Testis (tissue), 3 donors: ENCODE results near the gene ARHGAP40. TPM values are rescaled to one million over a fixed set of nuclear protein-coding genes. Genes with fewer than 3 reads are reported as not detected.

Experiments used
- DNase-seq: peaks from one replicate; pipeline ENCODE4 v3.0.0-alpha.2; 2019
- H3K27ac ChIP-seq, 2 donors: fragments of 200-600 bp; sonication (generic); one replicate each; pipeline ENCODE4 v1.5.1; 2019
- H3K27me3 ChIP-seq: fragments of 200-600 bp; sonication (generic); one replicate; pipeline ENCODE4 v1.5.1; 2019
- H3K36me3 ChIP-seq: fragments of 200-600 bp; sonication (generic); one replicate; pipeline ENCODE4 v1.5.1; 2017; ENCODE audit warnings: low read depth; ENCODE audit errors: missing control alignments
- H3K4me1 ChIP-seq: fragments of 200-600 bp; sonication (generic); one replicate; pipeline ENCODE4 v1.5.1; 2019
- H3K4me3 ChIP-seq, 2 donors: fragments of 200-600 bp; sonication (generic); one replicate each; pipeline ENCODE4 v1.5.1; 2017 to 2019
- H3K9me3 ChIP-seq: fragments of 200-600 bp; sonication (generic); one replicate; pipeline ENCODE4 v1.5.1; 2017
- CTCF ChIP-seq, 3 experiments: fragments of 450-650 bp in 2 of 3; fragments of 200-600 bp in 1 of 3; sonication (generic) in 1 of 3; IDR thresholded peaks; one replicate each; pipeline ENCODE4 v1.5.1; 2016 to 2019; ENCODE audit warnings: antibody characterized with exemption in 3 of 3, mild to moderate bottlenecking in 2 of 3, moderate library complexity in 1 of 3
- POLR2A ChIP-seq: fragments of 450-650 bp; IDR thresholded peaks from one replicate; pipeline ENCODE4 v1.6.1; 2017; ENCODE audit warnings: antibody characterized with exemption, mild to moderate bottlenecking, moderate library complexity
- WGBS, 2 donors: methylation state at CpG; one replicate each; pipeline ENCODE4 v1.1.5; 2018; 5-methylcytosine and 5-hydroxymethylcytosine counted together
- intact Hi-C: fragments of 100-400 bp; cut with DNase I; formaldehyde crosslinking; loops from one replicate; pipeline ENCODE4 v1.15.1; 2023; ENCODE audit warnings: low total_unique reads
- polyA plus RNA-seq: library from polyadenylated mRNA; stranded (reverse); fragments of 350-450 nt; fragmentation: Illumina TruSeq; extraction: RNeasy Lipid Tissue Mini Kit (QIAGEN cat#74804); gene quantifications from one replicate; pipeline ENCODE4 v1.2.3, GENCODE V29; 2014; ENCODE audit warnings: low read depth, low replicate concordance; ENCODE audit not compliant: insufficient read depth
- total RNA-seq, 2 donors: library from RNA; depleted of rRNA; stranded (reverse); fragments of >200 nt; gene quantifications; one replicate each; pipeline ENCODE4 v1.2.3, GENCODE V29; 2016

Gene ARHGAP40
- total and polyA plus RNA-seq, 3 donors from 2014 or later: 1.5 to 3.2 (median 1.5) TPM

GRCh38 chr20:38629979-38630378 lies 28.4 kb downstream of the ARHGAP40 start:
- H3K9me3 ChIP-seq: no peaks in the 10 kb centered on the region
- TF ChIP-seq CTCF (IDR thresholded peaks at IDR 0.05) (no peak), POLR2A (no peak)
- no peak overlapping the region for H3K27ac ChIP-seq
- intact Hi-C loops: no loop called here
- H3K4me1 ChIP-seq: no peaks in the 10 kb centered on the region
- no peaks in the 10 kb centered on the region for H3K27me3 ChIP-seq
- no peaks in the 10 kb centered on the region for H3K36me3 ChIP-seq
- DNase-seq: no peak
- WGBS, 2 donors: 81 to 92% methylated on average over 1 of the region's 1 CpG
- H3K4me3 ChIP-seq: no peak overlapping the region

GRCh38 chr20:38630727-38631126 lies 29.1 kb downstream of the ARHGAP40 start:
- TF ChIP-seq POLR2A (no peak), CTCF (IDR thresholded peaks at IDR 0.05) (no peak)
- no peak for DNase-seq
- no peak overlapping the region for H3K27ac ChIP-seq
- intact Hi-C loops: no loop called here
- H3K4me3 ChIP-seq: no peak overlapping the region
- no peaks in the 10 kb centered on the region for H3K36me3 ChIP-seq
- no peaks in the 10 kb centered on the region for H3K4me1 ChIP-seq
- 84 to 88% methylated on average over 6 of the region's 6 CpGs for WGBS, 2 donors
- no peaks in the 10 kb centered on the region for H3K27me3 ChIP-seq
- H3K9me3 ChIP-seq: no peaks in the 10 kb centered on the region

- no peak for TF ChIP-seq POLR2A
- TF ChIP-seq CTCF (IDR thresholded peaks at IDR 0.05): no peak
- Histone ChIP-seq H3K36me3 (no peaks in the 10 kb centered on the region), H3K4me3 (no peak overlapping the region), H3K27me3 (no peaks in the 10 kb centered on the region), H3K4me1 (no peaks in the 10 kb centered on the region), H3K9me3 (no peaks in the 10 kb centered on the region), H3K27ac (no peak overlapping the region)
- intact Hi-C loops: no loop called here
- 51 to 57% methylated on average over 5 of the region's 5 CpGs for WGBS, 2 donors
- no peak for DNase-seq
Observed at GRCh38 chr20:38631155-38632022, 29.8 kb downstream of the ARHGAP40 start.

DNA sequence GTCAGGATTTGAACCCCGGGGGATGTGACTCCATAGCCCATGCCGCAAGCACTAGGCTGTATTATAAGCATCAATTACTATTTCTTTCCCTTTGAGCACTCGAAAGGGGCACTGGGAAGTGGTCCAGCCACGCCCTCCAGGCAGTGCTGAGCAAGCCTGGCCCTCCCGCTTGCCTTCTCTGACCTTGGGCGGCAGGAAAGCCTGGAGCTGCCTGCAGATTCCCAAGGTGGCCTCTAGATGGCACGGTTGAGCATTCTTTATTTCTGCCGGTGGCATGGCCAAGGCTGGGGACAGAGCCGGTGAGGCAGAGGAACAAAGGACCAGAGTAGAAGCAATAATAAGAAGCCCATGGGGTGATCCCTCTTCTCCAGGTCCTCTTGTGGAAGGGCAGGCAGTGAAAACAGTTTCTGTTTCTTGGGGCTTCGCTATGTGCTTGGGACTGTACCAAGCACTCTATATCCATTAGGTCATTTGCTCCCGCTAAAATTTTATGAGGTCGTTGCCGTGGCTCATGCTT lies 32.0 kb downstream of the ARHGAP40 start:
- Histone ChIP-seq H3K27ac (no peak overlapping the region), H3K27me3 (no peaks in the 10 kb centered on the region), H3K9me3 (no peaks in the 10 kb centered on the region), H3K4me3 (no peak overlapping the region), H3K4me1 (no peaks in the 10 kb centered on the region), H3K36me3 (no peaks in the 10 kb centered on the region)
- DNase-seq: peak; percentile 62
- TF ChIP-seq POLR2A (no peak), CTCF (IDR thresholded peaks at IDR 0.05) (peak; percentile 31 to 74 (median 46))
- 39 to 49% methylated on average over 12 to 13 of the region's 13 CpGs for WGBS, 2 donors
- intact Hi-C loops: no loop called here
